ENCODE results near the gene OTOA. TPM values are rescaled to one million over a fixed set of nuclear protein-coding genes. Genes with fewer than 3 reads are reported as not detected.

Gene OTOA
- under 1 TPM in 3 of 7 donors, not detected in 4; 0.13 to 0.47 (median 0.15) TPM for total RNA-seq
- under 1 TPM; 0.04 to 0.27 TPM for polyA plus RNA-seq
- long read RNA-seq, donor 1 = 0 reads
- long read RNA-seq, donor 2 = 0 reads
- long read RNA-seq, donor 3 = 0 reads

GRCh38 chr16:21663889-21664647 lies at the start of gene OTOA:
Gene OTOA, plus strand, starts transcription at chr16:21663968. Its CDS starts 14,547 bp downstream, at chr16:21678515.
- Histone ChIP-seq H3K27me3 (no peaks in the 10 kb centered on the region), H3K9me3 (no peaks in the 10 kb centered on the region), H3K36me3 (no peaks in the 10 kb centered on the region), H3K4me1 (ENCODE audit: insufficient read depth) (peaks cover 3% of the 10 kb centered on the region), H3K4me3 (peak within 1 kb of the TSS; percentile 8), H3K27ac (no peak within 1 kb of the TSS)
- DNase-seq = peak in 2 of 5 donors; percentile 25 to 32
- TF ChIP-seq CTCF (IDR thresholded peaks at IDR 0.05) = no peak
- TF ChIP-seq POLR2A (IDR thresholded peaks at IDR 0.05) = no peak
- no peak for TF ChIP-seq EP300 (IDR thresholded peaks at IDR 0.05)
- intact Hi-C loops (cut with DNase I) = no loop called here
- 7 to 19% (median 10%) methylated on average over 28 to 45 of the region's 45 CpGs for WGBS, 3 donors

DNA sequence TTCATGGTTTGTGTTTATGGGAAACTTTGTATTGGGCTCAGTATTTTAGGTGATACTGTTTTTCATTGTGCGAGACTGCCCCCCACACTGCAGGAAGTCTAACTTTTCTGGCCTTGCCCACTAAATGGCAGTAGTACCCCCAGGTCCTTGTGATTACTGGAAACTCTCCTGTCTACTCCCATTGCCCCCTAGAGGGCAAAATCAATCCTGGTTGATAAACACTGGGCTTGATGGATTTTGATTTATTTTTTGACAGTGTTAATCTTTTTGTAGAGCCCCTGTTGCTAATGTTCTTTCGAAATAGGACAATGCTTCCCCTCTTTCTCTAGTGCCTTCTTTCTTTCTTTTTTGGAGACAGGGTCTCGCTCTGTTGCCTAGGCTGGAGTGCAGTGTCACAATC lies 48.9 kb upstream of the OTOA start:
- Histone ChIP-seq H3K27me3 (no peaks in the 10 kb centered on the region), H3K9me3 (no peaks in the 10 kb centered on the region), H3K27ac (no peak overlapping the region), H3K4me3 (no peak overlapping the region), H3K4me1 (ENCODE audit: insufficient read depth) (peaks cover 3% of the 10 kb centered on the region), H3K36me3 (no peaks in the 10 kb centered on the region)
- 96 to 99% (median 97%) methylated on average over 3 of the region's 3 CpGs for WGBS, 3 donors
- intact Hi-C loops (cut with DNase I) = no loop called here
- TF ChIP-seq EP300 (IDR thresholded peaks at IDR 0.05) (no peak), POLR2A (IDR thresholded peaks at IDR 0.05) (no peak), CTCF (IDR thresholded peaks at IDR 0.05) (no peak)
- DNase-seq = no peak

DNA sequence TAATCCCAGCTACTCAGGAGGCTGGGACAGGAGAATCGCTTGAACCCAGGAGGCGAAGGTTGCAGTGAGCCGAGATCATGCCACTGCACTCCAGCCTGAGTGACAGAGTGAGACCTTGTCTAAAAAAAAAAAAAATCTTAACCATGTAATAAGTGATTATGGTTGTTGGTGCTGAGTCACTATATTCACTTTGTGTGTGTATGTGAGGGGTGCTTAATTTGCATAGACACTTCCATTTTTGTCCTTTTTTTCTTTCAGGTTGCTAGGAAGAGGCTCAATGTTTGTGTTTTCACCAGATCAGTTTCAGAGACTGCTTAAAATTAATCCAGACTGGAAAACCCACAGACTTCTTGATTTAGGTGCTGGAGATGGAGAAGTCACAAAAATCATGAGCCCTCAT lies 46.2 kb upstream of the OTOA start:
- H3K4me1 ChIP-seq (ENCODE audit: insufficient read depth) = no peaks in the 10 kb centered on the region
- no peak for TF ChIP-seq CTCF (IDR thresholded peaks at IDR 0.05)
- TF ChIP-seq EP300 (IDR thresholded peaks at IDR 0.05) = no peak
- no peak for TF ChIP-seq POLR2A (IDR thresholded peaks at IDR 0.05)
- H3K9me3 ChIP-seq = no peaks in the 10 kb centered on the region
- H3K27ac ChIP-seq = no peak overlapping the region
- DNase-seq = no peak
- WGBS, 3 donors = 94 to 98% (median 97%) methylated on average over 3 of the region's 3 CpGs
- H3K27me3 ChIP-seq = no peaks in the 10 kb centered on the region
- intact Hi-C loops (cut with DNase I) = no loop called here
- H3K36me3 ChIP-seq = no peaks in the 10 kb centered on the region
- no peak overlapping the region for H3K4me3 ChIP-seq

DNA sequence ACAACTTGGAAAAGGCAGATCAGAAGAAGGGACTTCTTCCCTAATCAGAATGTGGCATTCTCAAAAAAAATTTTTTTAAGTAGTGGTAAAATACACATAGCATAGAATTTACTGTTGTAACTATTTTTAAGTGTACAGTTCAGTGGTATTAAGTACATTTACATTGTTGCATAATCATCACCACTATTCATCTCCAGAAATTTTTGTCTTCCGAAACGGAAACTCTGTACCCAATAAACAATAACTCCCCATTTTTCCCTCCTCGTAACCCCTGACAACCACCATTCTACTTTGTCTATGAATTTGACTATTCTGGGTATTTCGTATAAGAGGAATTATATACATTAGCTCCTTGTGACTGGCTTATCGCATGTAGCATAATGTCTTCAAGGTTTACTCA lies 45.5 kb upstream of the OTOA start:
- Histone ChIP-seq H3K4me3 (no peak overlapping the region), H3K36me3 (no peaks in the 10 kb centered on the region), H3K4me1 (ENCODE audit: insufficient read depth) (no peaks in the 10 kb centered on the region), H3K27me3 (no peaks in the 10 kb centered on the region), H3K27ac (no peak overlapping the region), H3K9me3 (no peaks in the 10 kb centered on the region)
- DNase-seq = no peak
- TF ChIP-seq CTCF (IDR thresholded peaks at IDR 0.05) (no peak), POLR2A (IDR thresholded peaks at IDR 0.05) (no peak), EP300 (IDR thresholded peaks at IDR 0.05) (no peak)
- intact Hi-C loops (cut with DNase I) = no loop called here
- 94 to 98% (median 97%) methylated on average over 5 of the region's 5 CpGs for WGBS, 3 donors

Data from ovary (tissue), 10 donors.